ENCODE results near the gene JKAMP.

Gene JKAMP

GRCh38 chr14:59481407-59481806 lies 2.9 kb upstream of the JKAMP start:
- no peak for DNase-seq (ENCODE audit: low read depth, low spot score)
- H3K36me3 ChIP-seq (ENCODE audit: control insufficient read depth, insufficient read depth, low read length): no peaks in the 10 kb centered on the region; the same call in 1 of the 2 replicates
- H3K27me3 ChIP-seq (ENCODE audit: control insufficient read depth, insufficient read depth, low read length): no peaks in the 10 kb centered on the region
- H3K9me3 ChIP-seq (ENCODE audit: control insufficient read depth, insufficient read depth, low read length): no peaks in the 10 kb centered on the region
- no peak overlapping the region for H3K27ac ChIP-seq (ENCODE audit: low read length)
- H3K4me3 ChIP-seq (ENCODE audit: low read length): no peak overlapping the region
- WGBS (ENCODE audit: insufficient coverage, insufficient read length): no CpG with 5 or more reads among the region's 2 CpGs
- H3K4me1 ChIP-seq (ENCODE audit: control insufficient read depth, insufficient read depth, low read length): no peaks in the 10 kb centered on the region

- Histone ChIP-seq H3K4me3 (ENCODE audit: low read length) (no peak overlapping the region), H3K9me3 (ENCODE audit: control insufficient read depth, insufficient read depth, low read length) (no peaks in the 10 kb centered on the region), H3K36me3 (ENCODE audit: control insufficient read depth, insufficient read depth, low read length) (no peaks in the 10 kb centered on the region; the same call in 1 of the 2 replicates), H3K27ac (ENCODE audit: low read length) (no peak overlapping the region), H3K27me3 (ENCODE audit: control insufficient read depth, insufficient read depth, low read length) (no peaks in the 10 kb centered on the region), H3K4me1 (ENCODE audit: control insufficient read depth, insufficient read depth, low read length) (no peaks in the 10 kb centered on the region)
- DNase-seq (ENCODE audit: low read depth, low spot score): no peak
- no CpG with 5 or more reads among the region's 2 CpGs for WGBS (ENCODE audit: insufficient coverage, insufficient read length)
Observed at GRCh38 chr14:59481871-59482540, 2.3 kb upstream of the JKAMP start.

GRCh38 chr14:59482541-59483331 lies 1.6 kb upstream of the JKAMP start:
- peak overlapping the region; percentile 69; the same call in 1 of the 2 replicates for H3K4me3 ChIP-seq (ENCODE audit: low read length)
- no CpG with 5 or more reads among the region's 6 CpGs for WGBS (ENCODE audit: insufficient coverage, insufficient read length)
- H3K9me3 ChIP-seq (ENCODE audit: control insufficient read depth, insufficient read depth, low read length): no peaks in the 10 kb centered on the region
- H3K36me3 ChIP-seq (ENCODE audit: control insufficient read depth, insufficient read depth, low read length): no peaks in the 10 kb centered on the region; the same call in 1 of the 2 replicates
- H3K27me3 ChIP-seq (ENCODE audit: control insufficient read depth, insufficient read depth, low read length): no peaks in the 10 kb centered on the region
- DNase-seq (ENCODE audit: low read depth, low spot score): no peak
- no peak overlapping the region for H3K27ac ChIP-seq (ENCODE audit: low read length)
- H3K4me1 ChIP-seq (ENCODE audit: control insufficient read depth, insufficient read depth, low read length): no peaks in the 10 kb centered on the region

- peak overlapping the region; percentile 69; the same call in 1 of the 2 replicates for H3K4me3 ChIP-seq (ENCODE audit: low read length)
- WGBS (ENCODE audit: insufficient coverage, insufficient read length): no CpG with 5 or more reads among the region's 16 CpGs
- no peak for DNase-seq (ENCODE audit: low read depth, low spot score)
- H3K4me1 ChIP-seq (ENCODE audit: control insufficient read depth, insufficient read depth, low read length): no peaks in the 10 kb centered on the region
- H3K27ac ChIP-seq (ENCODE audit: low read length): no peak overlapping the region
- H3K27me3 ChIP-seq (ENCODE audit: control insufficient read depth, insufficient read depth, low read length): no peaks in the 10 kb centered on the region
- H3K36me3 ChIP-seq (ENCODE audit: control insufficient read depth, insufficient read depth, low read length): no peaks in the 10 kb centered on the region; the same call in 1 of the 2 replicates
- H3K9me3 ChIP-seq (ENCODE audit: control insufficient read depth, insufficient read depth, low read length): no peaks in the 10 kb centered on the region
Observed at GRCh38 chr14:59483363-59483762, 954 bp upstream of the JKAMP start.

- Histone ChIP-seq H3K27me3 (ENCODE audit: control insufficient read depth, insufficient read depth, low read length) (no peaks in the 10 kb centered on the region), H3K36me3 (ENCODE audit: control insufficient read depth, insufficient read depth, low read length) (no peaks in the 10 kb centered on the region; the same call in 1 of the 2 replicates), H3K9me3 (ENCODE audit: control insufficient read depth, insufficient read depth, low read length) (no peaks in the 10 kb centered on the region), H3K4me1 (ENCODE audit: control insufficient read depth, insufficient read depth, low read length) (no peaks in the 10 kb centered on the region), H3K4me3 (ENCODE audit: low read length) (peak overlapping the region; percentile 69), H3K27ac (ENCODE audit: low read length) (no peak overlapping the region)
- no CpG with 5 or more reads among the region's 32 CpGs for WGBS (ENCODE audit: insufficient coverage, insufficient read length)
- DNase-seq (ENCODE audit: low read depth, low spot score): no peak
Observed at GRCh38 chr14:59484639-59485175, 390 bp downstream of the JKAMP start.

- no CpG with 5 or more reads among the region's 3 CpGs for WGBS (ENCODE audit: insufficient coverage, insufficient read length)
- H3K36me3 ChIP-seq (ENCODE audit: control insufficient read depth, insufficient read depth, low read length): peaks cover 6% of the 10 kb centered on the region; the same call in 1 of the 2 replicates
- no peaks in the 10 kb centered on the region for H3K27me3 ChIP-seq (ENCODE audit: control insufficient read depth, insufficient read depth, low read length)
- no peak overlapping the region for H3K4me3 ChIP-seq (ENCODE audit: low read length)
- no peak for DNase-seq (ENCODE audit: low read depth, low spot score)
- no peaks in the 10 kb centered on the region for H3K9me3 ChIP-seq (ENCODE audit: control insufficient read depth, insufficient read depth, low read length)
- no peaks in the 10 kb centered on the region for H3K4me1 ChIP-seq (ENCODE audit: control insufficient read depth, insufficient read depth, low read length)
- no peak overlapping the region for H3K27ac ChIP-seq (ENCODE audit: low read length)
Observed at GRCh38 chr14:59490756-59491155, 6.4 kb downstream of the JKAMP start.

- no CpG with 5 or more reads among the region's 1 CpG for WGBS (ENCODE audit: insufficient coverage, insufficient read length)
- no peaks in the 10 kb centered on the region for H3K9me3 ChIP-seq (ENCODE audit: control insufficient read depth, insufficient read depth, low read length)
- peaks cover 6% of the 10 kb centered on the region; the same call in 1 of the 2 replicates for H3K36me3 ChIP-seq (ENCODE audit: control insufficient read depth, insufficient read depth, low read length)
- DNase-seq (ENCODE audit: low read depth, low spot score): no peak
- H3K4me1 ChIP-seq (ENCODE audit: control insufficient read depth, insufficient read depth, low read length): no peaks in the 10 kb centered on the region
- no peak overlapping the region for H3K27ac ChIP-seq (ENCODE audit: low read length)
- H3K27me3 ChIP-seq (ENCODE audit: control insufficient read depth, insufficient read depth, low read length): no peaks in the 10 kb centered on the region
- H3K4me3 ChIP-seq (ENCODE audit: low read length): no peak overlapping the region
Observed at GRCh38 chr14:59492384-59492783, 8.1 kb downstream of the JKAMP start.

- Histone ChIP-seq H3K4me1 (ENCODE audit: control insufficient read depth, insufficient read depth, low read length) (no peaks in the 10 kb centered on the region), H3K4me3 (ENCODE audit: low read length) (no peak overlapping the region), H3K27me3 (ENCODE audit: control insufficient read depth, insufficient read depth, low read length) (no peaks in the 10 kb centered on the region), H3K9me3 (ENCODE audit: control insufficient read depth, insufficient read depth, low read length) (no peaks in the 10 kb centered on the region), H3K36me3 (ENCODE audit: control insufficient read depth, insufficient read depth, low read length) (no peaks in the 10 kb centered on the region), H3K27ac (ENCODE audit: low read length) (no peak overlapping the region)
- no peak for DNase-seq (ENCODE audit: low read depth, low spot score)
- no CpG with 5 or more reads among the region's 3 CpGs for WGBS (ENCODE audit: insufficient coverage, insufficient read length)
Observed at GRCh38 chr14:59500732-59501131, 16.4 kb downstream of the JKAMP start.

GRCh38 chr14:59503256-59503655 lies 18.9 kb downstream of the JKAMP start:
- DNase-seq (ENCODE audit: low read depth, low spot score): no peak
- H3K27me3 ChIP-seq (ENCODE audit: control insufficient read depth, insufficient read depth, low read length): no peaks in the 10 kb centered on the region
- no peak overlapping the region for H3K4me3 ChIP-seq (ENCODE audit: low read length)
- H3K4me1 ChIP-seq (ENCODE audit: control insufficient read depth, insufficient read depth, low read length): no peaks in the 10 kb centered on the region
- no CpG with 5 or more reads among the region's 4 CpGs for WGBS (ENCODE audit: insufficient coverage, insufficient read length)
- H3K9me3 ChIP-seq (ENCODE audit: control insufficient read depth, insufficient read depth, low read length): no peaks in the 10 kb centered on the region
- no peaks in the 10 kb centered on the region for H3K36me3 ChIP-seq (ENCODE audit: control insufficient read depth, insufficient read depth, low read length)
- H3K27ac ChIP-seq (ENCODE audit: low read length): no peak overlapping the region

GRCh38 chr14:59507063-59507751 lies 22.9 kb downstream of the JKAMP start:
- H3K4me1 ChIP-seq (ENCODE audit: control insufficient read depth, insufficient read depth, low read length): no peaks in the 10 kb centered on the region
- H3K36me3 ChIP-seq (ENCODE audit: control insufficient read depth, insufficient read depth, low read length): no peaks in the 10 kb centered on the region
- H3K4me3 ChIP-seq (ENCODE audit: low read length): no peak overlapping the region
- no peaks in the 10 kb centered on the region for H3K27me3 ChIP-seq (ENCODE audit: control insufficient read depth, insufficient read depth, low read length)
- no peaks in the 10 kb centered on the region for H3K9me3 ChIP-seq (ENCODE audit: control insufficient read depth, insufficient read depth, low read length)
- no peak overlapping the region for H3K27ac ChIP-seq (ENCODE audit: low read length)
- peak; percentile 70 for DNase-seq (ENCODE audit: low read depth, low spot score)
